ENCODE measurements around the gene POMGNT1. TPM values are rescaled to one million over a fixed set of nuclear protein-coding genes. Genes with fewer than 3 reads are reported as not detected.

Gene POMGNT1
- total RNA-seq, 2 experiments from 2014 or later: 30.8 to 37.3 TPM

DNA sequence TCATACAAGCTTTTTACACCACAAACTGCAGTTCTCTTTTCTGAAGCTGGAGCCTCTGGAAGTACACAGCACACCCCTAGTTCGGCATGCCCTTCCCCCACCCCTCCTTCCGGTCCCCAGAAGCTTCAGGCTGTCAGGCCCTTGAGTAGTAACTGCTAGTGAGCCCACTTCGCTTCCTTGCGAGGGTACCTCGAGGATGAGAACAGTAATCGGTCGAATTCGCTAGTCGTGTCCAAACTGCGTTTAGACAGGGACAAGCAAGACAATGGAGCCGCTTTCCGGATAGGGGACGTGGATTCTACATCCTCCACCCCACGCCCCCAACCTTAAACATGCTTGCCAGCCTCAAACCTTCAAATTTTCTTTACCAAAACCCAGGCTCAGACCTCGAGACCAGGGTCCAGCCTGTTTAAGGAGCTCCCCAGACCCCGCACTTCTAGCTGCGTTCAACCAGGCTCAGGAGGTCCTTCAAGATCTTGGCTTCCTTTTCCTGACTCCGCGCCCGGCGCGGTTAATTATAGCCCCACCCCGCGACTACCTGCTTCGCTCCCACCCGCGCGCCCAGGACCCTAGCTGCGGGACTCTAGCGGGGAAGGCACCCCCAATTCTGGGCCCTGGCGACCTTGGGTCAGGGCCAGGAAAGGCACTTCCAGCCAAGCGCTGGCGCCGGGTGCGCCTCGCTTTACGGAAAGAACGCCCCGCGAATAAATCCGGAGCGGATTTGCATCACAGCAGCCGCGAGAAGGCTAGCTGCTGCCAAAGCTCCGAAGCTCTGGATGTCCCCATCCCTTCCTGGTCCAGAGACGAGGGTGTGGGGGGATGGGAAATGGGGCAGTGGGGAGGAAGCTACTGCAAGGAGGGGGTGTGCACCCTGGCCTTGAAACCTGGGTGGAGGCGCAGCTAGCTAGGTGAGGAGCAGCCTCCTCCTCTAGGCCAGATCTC is 31.4 kb downstream of the POMGNT1 start:
- H3K4me1 ChIP-seq (ENCODE audit: insufficient read depth, low read length, poor library complexity, severe bottlenecking): peaks cover 31% of the 10 kb centered on the region
- H2AFZ ChIP-seq (ENCODE audit: low read length): peak overlapping the region; percentile 70
- intact Hi-C loops (cut with micrococcal nuclease; ENCODE audit: unreplicated experiment): loop anchor here (2.0 kb wide), 1 partner anchor 34 kb away; the partner anchor contains the start of gene PIK3R3
- CTCF ChIA-PET (ENCODE audit: unreplicated experiment): interaction anchor here (0.6 to 1.0 kb wide), 3 partner anchors 17 to 78 kb away, joined by 3 to 4 read pairs (median 3); no protein-coding TSS in a partner anchor
- H3K9me2 ChIP-seq (ENCODE audit: insufficient read depth, low read length): no peaks in the 10 kb centered on the region
- BruUV-seq (replicated peaks): no TSS peak
- no peaks in the 10 kb centered on the region for H3K79me2 ChIP-seq (ENCODE audit: insufficient read depth, low read depth, low read length)
- H3K4me3 ChIP-seq (ENCODE audit: low read depth, low read length, poor library complexity, severe bottlenecking): peak overlapping the region; percentile 1
- DNase-seq (ENCODE audit: low spot score): peak; percentile 75
- peak overlapping the region; percentile 42 for H3K27ac ChIP-seq (ENCODE audit: low read depth, low read length, poor library complexity, severe bottlenecking)
- POLR2A ChIA-PET: interaction anchor here (0.6 to 2.7 kb wide), 11 partner anchors 9 to 126 kb away, joined by 3 to 9 read pairs (median 4); no protein-coding TSS in a partner anchor
- H3K36me3 ChIP-seq (ENCODE audit: insufficient read depth, low read length): no peaks in the 10 kb centered on the region
- no peaks in the 10 kb centered on the region for H4K20me1 ChIP-seq (ENCODE audit: insufficient read depth, low read length)
- no peaks in the 10 kb centered on the region for H3K9me3 ChIP-seq (ENCODE audit: low read length)
- no peak for TF ChIP-seq EZH2phosphoT487 (IDR thresholded peaks at IDR 0.05; ENCODE audit: borderline replicate concordance, low read depth, low read length)
- peak overlapping the region; percentile 52 for H3K4me2 ChIP-seq (ENCODE audit: low read length)

DNA sequence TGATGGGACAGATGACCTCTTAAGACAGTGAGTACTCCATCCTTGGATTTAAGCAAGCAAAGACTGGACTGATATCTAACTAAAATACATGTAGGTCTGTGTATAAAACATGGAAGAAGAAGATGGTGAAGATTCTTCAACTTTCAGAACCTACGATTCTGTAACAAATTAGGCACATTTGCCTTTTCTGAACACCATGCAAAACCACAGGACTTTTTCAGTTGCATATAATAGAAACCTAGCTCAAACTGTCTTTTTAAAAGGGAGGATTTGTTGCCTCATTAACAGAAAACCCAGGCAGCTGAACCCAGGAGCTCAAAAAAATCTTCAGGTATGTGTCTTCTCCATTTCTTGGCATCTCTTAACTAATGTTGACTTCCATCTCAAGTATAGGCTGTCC is 38.0 kb downstream of the POMGNT1 start:
- no peak for TF ChIP-seq EZH2phosphoT487 (IDR thresholded peaks at IDR 0.05; ENCODE audit: borderline replicate concordance, low read depth, low read length)
- TF ChIP-seq, protein P1, sequence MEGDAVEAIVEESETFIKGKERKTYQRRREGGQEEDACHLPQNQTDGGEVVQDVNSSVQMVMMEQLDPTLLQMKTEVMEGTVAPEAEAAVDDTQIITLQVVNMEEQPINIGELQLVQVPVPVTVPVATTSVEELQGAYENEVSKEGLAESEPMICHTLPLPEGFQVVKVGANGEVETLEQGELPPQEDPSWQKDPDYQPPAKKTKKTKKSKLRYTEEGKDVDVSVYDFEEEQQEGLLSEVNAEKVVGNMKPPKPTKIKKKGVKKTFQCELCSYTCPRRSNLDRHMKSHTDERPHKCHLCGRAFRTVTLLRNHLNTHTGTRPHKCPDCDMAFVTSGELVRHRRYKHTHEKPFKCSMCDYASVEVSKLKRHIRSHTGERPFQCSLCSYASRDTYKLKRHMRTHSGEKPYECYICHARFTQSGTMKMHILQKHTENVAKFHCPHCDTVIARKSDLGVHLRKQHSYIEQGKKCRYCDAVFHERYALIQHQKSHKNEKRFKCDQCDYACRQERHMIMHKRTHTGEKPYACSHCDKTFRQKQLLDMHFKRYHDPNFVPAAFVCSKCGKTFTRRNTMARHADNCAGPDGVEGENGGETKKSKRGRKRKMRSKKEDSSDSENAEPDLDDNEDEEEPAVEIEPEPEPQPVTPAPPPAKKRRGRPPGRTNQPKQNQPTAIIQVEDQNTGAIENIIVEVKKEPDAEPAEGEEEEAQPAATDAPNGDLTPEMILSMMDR (conservative IDR thresholded peaks at IDR 0.05; ENCODE audit: low read length): no peak
- ChIA-PET CTCF (ENCODE audit: unreplicated experiment) (no interaction called here), POLR2A (interaction anchor here (1.2 kb wide), 1 partner anchor 12 kb away, joined by 4 read pairs; no protein-coding TSS in a partner anchor)
- Histone ChIP-seq H3K79me2 (ENCODE audit: insufficient read depth, low read depth, low read length) (no peaks in the 10 kb centered on the region), H3K9me2 (ENCODE audit: insufficient read depth, low read length) (no peaks in the 10 kb centered on the region), H3K36me3 (ENCODE audit: insufficient read depth, low read length) (no peaks in the 10 kb centered on the region), H4K20me1 (ENCODE audit: insufficient read depth, low read length) (no peaks in the 10 kb centered on the region), H3K9me3 (ENCODE audit: low read length) (no peaks in the 10 kb centered on the region), H2AFZ (ENCODE audit: low read length) (peak overlapping the region; percentile 22; the same call in 1 of the 2 replicates), H3K4me3 (ENCODE audit: low read depth, low read length, poor library complexity, severe bottlenecking) (no peak overlapping the region), H3K4me2 (ENCODE audit: low read length) (0 out of 2 replicates have a peak overlapping the region, but pooled peaks have one; percentile 2), H3K4me1 (ENCODE audit: insufficient read depth, low read length, poor library complexity, severe bottlenecking) (peaks cover 16% of the 10 kb centered on the region), H3K27ac (ENCODE audit: low read depth, low read length, poor library complexity, severe bottlenecking) (no peak overlapping the region)
- DNase-seq (ENCODE audit: low spot score): no peak
- no TSS peak for BruUV-seq (replicated peaks)
- intact Hi-C loops (cut with micrococcal nuclease; ENCODE audit: unreplicated experiment): no loop called here

DNA sequence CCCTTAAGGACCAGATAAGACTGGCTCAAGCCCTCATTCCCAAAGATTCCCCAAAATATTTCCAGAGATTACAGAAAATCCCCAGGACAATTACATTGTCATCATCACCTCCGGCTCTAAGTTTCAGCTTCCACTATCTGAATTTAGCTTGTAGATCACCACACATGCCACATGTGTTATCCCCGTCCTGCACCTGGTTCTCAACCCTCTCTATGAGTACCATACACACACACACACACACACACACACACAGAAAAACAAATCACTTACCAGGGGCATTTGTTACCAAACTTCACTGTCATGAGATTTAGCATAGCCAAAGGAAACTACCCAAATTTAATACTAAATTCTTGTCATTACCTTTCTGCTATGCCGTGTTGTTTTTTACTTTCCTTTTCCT is 38.7 kb downstream of the POMGNT1 start:
- ChIA-PET POLR2A (interaction anchor here (0.6 to 1.2 kb wide), 2 partner anchors 10 to 13 kb away, joined by 3 to 4 read pairs; no protein-coding TSS in a partner anchor), CTCF (ENCODE audit: unreplicated experiment) (no interaction called here)
- H3K36me3 ChIP-seq (ENCODE audit: insufficient read depth, low read length): no peaks in the 10 kb centered on the region
- no peaks in the 10 kb centered on the region for H3K9me3 ChIP-seq (ENCODE audit: low read length)
- H3K79me2 ChIP-seq (ENCODE audit: insufficient read depth, low read depth, low read length): no peaks in the 10 kb centered on the region
- H3K4me3 ChIP-seq (ENCODE audit: low read depth, low read length, poor library complexity, severe bottlenecking): no peak overlapping the region
- no peaks in the 10 kb centered on the region for H4K20me1 ChIP-seq (ENCODE audit: insufficient read depth, low read length)
- TF ChIP-seq, protein P1 (conservative IDR thresholded peaks at IDR 0.05; ENCODE audit: low read length): no peak
- no peak for TF ChIP-seq EZH2phosphoT487 (IDR thresholded peaks at IDR 0.05; ENCODE audit: borderline replicate concordance, low read depth, low read length)
- peak overlapping the region; percentile 2; the same call in 1 of the 2 replicates for H3K4me2 ChIP-seq (ENCODE audit: low read length)
- H3K4me1 ChIP-seq (ENCODE audit: insufficient read depth, low read length, poor library complexity, severe bottlenecking): peaks cover 16% of the 10 kb centered on the region
- BruUV-seq (replicated peaks): no TSS peak
- intact Hi-C loops (cut with micrococcal nuclease; ENCODE audit: unreplicated experiment): no loop called here
- no peak overlapping the region for H3K27ac ChIP-seq (ENCODE audit: low read depth, low read length, poor library complexity, severe bottlenecking)
- H3K9me2 ChIP-seq (ENCODE audit: insufficient read depth, low read length): no peaks in the 10 kb centered on the region
- DNase-seq (ENCODE audit: low spot score): peak; percentile 51
- peak overlapping the region; percentile 22; the same call in 1 of the 2 replicates for H2AFZ ChIP-seq (ENCODE audit: low read length)

Measured in OCI-LY7 (cell line).